Fibroblast of mammary gland (primary cell): Measurements from ENCODE around the gene PEA15.
A peak's percentile ranks its signal among the peaks of the same experiment; 100 is the strongest.

Experiments used
- DNase-seq: peaks from one replicate; pipeline ENCODE4 v3.0.0-alpha.2; 2010; ENCODE audit warnings: low read depth
- H3K4me3 ChIP-seq: 2 replicates; pipeline ENCODE4 v1.5.1; 2011; ENCODE audit warnings: low read depth, mild to moderate bottlenecking, low read length, moderate library complexity; ENCODE audit not compliant: control insufficient read depth
- TF ChIP-seq, protein P1 (sequence below): conservative IDR thresholded peaks from 2 replicates; pipeline ENCODE4 v1.5.1; 2011; ENCODE audit warnings: low read depth, low read length, inconsistent platforms; ENCODE audit not compliant: control insufficient read depth, insufficient read depth

The PEA15 gene, protein sequence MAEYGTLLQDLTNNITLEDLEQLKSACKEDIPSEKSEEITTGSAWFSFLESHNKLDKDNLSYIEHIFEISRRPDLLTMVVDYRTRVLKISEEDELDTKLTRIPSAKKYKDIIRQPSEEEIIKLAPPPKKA

GRCh38 chr1:160205242-160206035 is at the start of gene PEA15:
Gene PEA15, plus strand, starts transcription at chr1:160205384. Its CDS starts 6,161 bp downstream, at chr1:160211545.
- peak within 1 kb of the TSS; percentile 87 for H3K4me3 ChIP-seq
- peak; percentile 32 for DNase-seq
- TF ChIP-seq, protein P1, sequence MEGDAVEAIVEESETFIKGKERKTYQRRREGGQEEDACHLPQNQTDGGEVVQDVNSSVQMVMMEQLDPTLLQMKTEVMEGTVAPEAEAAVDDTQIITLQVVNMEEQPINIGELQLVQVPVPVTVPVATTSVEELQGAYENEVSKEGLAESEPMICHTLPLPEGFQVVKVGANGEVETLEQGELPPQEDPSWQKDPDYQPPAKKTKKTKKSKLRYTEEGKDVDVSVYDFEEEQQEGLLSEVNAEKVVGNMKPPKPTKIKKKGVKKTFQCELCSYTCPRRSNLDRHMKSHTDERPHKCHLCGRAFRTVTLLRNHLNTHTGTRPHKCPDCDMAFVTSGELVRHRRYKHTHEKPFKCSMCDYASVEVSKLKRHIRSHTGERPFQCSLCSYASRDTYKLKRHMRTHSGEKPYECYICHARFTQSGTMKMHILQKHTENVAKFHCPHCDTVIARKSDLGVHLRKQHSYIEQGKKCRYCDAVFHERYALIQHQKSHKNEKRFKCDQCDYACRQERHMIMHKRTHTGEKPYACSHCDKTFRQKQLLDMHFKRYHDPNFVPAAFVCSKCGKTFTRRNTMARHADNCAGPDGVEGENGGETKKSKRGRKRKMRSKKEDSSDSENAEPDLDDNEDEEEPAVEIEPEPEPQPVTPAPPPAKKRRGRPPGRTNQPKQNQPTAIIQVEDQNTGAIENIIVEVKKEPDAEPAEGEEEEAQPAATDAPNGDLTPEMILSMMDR: no peak

DNA sequence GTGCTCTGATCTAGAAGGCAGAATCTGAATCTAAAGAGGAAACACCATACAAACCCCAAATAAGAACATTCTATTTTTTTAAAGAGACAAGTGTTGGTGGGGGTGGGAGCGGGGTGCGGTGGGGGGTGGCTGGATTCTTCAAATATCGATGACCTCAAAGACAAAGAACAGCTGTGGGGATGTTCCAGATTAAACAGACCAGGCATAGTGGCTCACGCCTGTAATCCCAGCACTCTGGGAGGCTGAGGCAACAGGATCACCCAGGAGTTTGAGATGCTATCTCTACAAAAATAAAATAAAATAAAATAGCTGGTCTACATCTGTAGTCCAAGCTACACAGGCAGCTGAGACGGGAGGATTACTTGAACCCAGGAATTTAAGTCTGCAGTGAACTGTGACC is 48.8 kb upstream of the PEA15 start:
- no peak overlapping the region for H3K4me3 ChIP-seq
- no peak for DNase-seq
- TF ChIP-seq, protein P1: no peak

GRCh38 chr1:160157174-160157573 is 48.0 kb upstream of the PEA15 start:
- no peak for DNase-seq
- TF ChIP-seq, protein P1: no peak
- no peak overlapping the region for H3K4me3 ChIP-seq

- TF ChIP-seq, protein P1: no peak
- DNase-seq: no peak
- no peak overlapping the region for H3K4me3 ChIP-seq
Observed at GRCh38 chr1:160158031-160158430, 47.2 kb upstream of the PEA15 start.

GRCh38 chr1:160158534-160158933 is 46.6 kb upstream of the PEA15 start:
- H3K4me3 ChIP-seq: no peak overlapping the region
- TF ChIP-seq, protein P1: no peak
- DNase-seq: no peak

GRCh38 chr1:160159846-160160245 is 45.3 kb upstream of the PEA15 start:
- no peak for DNase-seq
- TF ChIP-seq, protein P1: no peak
- H3K4me3 ChIP-seq: no peak overlapping the region
